Measurements from ENCODE around the gene CENPB.

Gene CENPB

DNA sequence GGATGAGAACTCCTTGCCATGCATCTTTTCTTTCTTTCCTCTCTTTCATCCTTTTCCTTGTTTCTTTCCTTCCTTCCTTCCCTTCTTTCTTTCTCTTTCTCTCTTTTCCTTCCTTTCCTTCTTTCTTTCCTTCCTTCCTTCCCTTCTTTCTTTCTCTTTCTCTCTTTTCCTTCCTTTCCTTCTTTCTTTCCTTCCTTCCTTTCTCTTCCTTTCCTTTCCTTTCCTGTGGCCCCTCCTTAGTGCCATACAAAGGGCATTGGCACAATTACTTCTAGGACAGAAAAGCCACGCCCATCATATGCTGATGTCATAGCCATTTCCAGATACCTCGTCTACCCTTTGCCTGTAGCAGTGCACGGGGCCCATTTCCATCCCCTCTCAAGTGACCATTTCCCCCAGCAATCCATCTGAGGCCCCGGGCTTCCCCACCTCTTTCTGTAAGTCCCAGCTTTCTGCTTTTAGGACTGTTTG, 2.2 kb upstream of the CENPB start:
- no peak for DNase-seq

GRCh38 chr20:3787324-3788014, 929 bp upstream of the CENPB start:
- DNase-seq = no peak

- peak; percentile 20 for DNase-seq
Measured at GRCh38 chr20:3786126-3786484, 435 bp downstream of the CENPB start.

DNA sequence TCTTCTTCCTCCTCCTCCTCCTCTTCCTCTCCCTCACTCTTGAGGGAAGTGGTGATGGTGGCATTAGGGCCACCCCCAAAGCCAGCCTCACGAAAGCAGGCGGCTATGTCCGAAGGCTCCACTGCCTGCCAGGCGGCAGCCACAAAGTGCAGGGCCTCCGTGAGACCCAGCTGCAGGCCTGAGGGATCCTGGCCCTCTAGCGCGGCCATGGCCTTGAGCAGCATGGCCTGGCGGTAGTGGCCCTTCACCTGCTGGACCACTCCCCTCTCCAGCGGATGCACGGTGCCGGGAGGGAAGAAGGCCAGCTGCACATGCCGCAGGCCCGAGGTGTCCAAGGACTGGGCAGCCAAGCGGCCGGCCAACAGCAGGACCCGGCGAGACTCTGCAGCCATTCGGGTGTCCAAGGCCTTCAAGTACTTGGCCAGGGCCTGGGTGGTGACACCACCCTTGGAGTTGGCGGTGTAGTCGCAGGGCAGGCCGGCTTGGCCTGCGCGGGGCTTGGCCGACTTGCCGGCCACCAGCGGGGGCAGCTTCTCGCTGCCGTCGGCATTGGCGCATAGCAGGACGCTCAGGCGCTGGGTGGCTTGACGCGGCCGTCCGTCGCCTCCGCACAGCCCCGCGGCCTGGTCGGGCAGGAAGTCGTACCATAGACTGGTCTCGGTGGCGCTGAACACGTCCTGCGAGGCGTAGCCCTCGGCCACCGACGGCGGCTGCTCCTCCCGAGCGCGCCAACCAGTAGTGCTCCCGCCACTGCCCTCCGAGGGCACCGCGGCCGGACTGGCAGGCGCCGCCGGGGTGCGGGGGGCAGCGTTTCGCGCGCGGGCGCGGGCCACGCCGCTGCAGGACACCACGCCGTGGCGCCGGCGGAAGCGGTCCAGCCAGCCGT, 1.1 kb downstream of the CENPB start:
- DNase-seq = no peak

- DNase-seq = no peak
Measured at GRCh38 chr20:3784863-3785239, 1.7 kb downstream of the CENPB start.

GRCh38 chr20:3784216-3784853, 2.2 kb downstream of the CENPB start:
- DNase-seq = no peak

DNA sequence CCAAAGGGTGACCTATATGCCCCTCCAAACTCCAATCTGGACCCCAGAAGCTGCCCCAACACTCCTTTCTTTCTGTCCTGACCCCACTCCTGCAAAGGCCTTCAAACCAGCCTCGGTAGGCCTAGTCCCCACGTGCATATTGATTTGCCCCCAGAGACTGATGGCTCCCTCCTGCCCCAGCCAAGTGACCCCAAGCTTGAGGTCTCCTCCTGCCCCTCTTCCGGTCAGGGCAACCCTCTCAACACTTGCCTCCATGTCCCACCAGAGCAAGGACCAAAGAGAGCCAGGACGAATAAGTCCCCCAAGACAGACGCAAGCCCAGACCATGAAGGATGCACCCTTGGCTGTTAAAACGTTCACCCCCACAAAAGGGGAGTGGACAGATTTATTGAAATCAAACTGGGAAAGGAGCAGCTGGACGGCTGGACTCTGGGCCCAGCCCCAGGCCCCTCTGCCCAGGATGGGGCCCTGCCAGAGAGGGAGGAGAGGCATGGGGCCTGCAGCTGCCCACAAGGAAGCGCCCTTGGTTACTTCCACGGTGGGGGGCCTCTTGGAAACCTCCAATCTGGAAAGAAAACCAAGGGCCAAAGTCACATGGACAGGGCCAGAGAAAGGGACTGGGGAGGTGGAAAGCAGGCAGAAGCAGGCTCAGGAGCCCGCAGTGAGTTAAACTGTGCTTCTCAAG, 2.9 kb downstream of the CENPB start:
- no peak for DNase-seq

GRCh38 chr20:3783068-3783489, 3.5 kb downstream of the CENPB start:
- no peak for DNase-seq

DNA sequence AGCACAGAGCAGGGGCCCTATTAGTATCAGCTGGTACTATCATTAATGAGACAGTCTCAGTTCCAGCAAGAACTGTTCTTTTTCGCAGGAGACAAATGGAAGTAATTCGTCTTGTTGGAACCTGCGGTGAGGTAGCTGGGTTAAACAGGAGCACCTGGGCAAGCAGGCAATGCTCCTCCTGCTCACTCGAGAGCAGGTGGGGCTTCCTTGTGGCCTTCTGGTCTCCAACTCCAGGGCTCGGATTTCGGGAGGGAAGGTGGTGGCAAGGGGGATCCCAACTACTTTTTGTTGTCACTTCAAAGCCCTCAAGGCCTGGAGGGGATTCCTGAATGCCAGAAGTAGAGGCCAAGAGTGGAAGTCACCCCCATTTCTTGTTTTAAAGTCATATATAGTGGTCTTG, 3.9 kb downstream of the CENPB start:
- no peak for DNase-seq

- DNase-seq = peak; percentile 97
Measured at GRCh38 chr20:3781153-3781910, 5.2 kb downstream of the CENPB start, which contains the start of gene SPEF1. SPEF1 (minus strand) TSS chr20:3781448; CDS start chr20:3781287, 161 bp downstream.

- no peak for DNase-seq
Measured at GRCh38 chr20:3778976-3779375, 7.6 kb downstream of the CENPB start.

GRCh38 chr20:3777716-3778629, 8.6 kb downstream of the CENPB start:
- no peak for DNase-seq

- DNase-seq = no peak
Measured at GRCh38 chr20:3777381-3777715, 9.2 kb downstream of the CENPB start.

GRCh38 chr20:3775457-3776108, 11.0 kb downstream of the CENPB start:
- peak; percentile 56 for DNase-seq

GRCh38 chr20:3771552-3772058, 14.9 kb downstream of the CENPB start:
- DNase-seq = no peak

- peak; percentile 76 for DNase-seq
Measured at GRCh38 chr20:3768342-3769130, 18.0 kb downstream of the CENPB start.

GRCh38 chr20:3767427-3768341, 18.9 kb downstream of the CENPB start, which contains the start of gene ADISSP:
ADISSP (minus strand) TSS chr20:3767753; CDS start chr20:3760100, 7,653 bp downstream.
- peak; percentile 98 for DNase-seq

GRCh38 chr20:3767110-3767426, 19.5 kb downstream of the CENPB start:
- DNase-seq = no peak

All from MV-4-11 (cell line).